Measurements from ENCODE around the gene GASK1A. TPM values are rescaled to one million over a fixed set of nuclear protein-coding genes. Genes with fewer than 3 reads are reported as not detected.

Gene GASK1A
- total and polyA plus RNA-seq, 2 donors (not counting 3 experiments of a cell fraction or from before 2014, with no cell fraction given), result 0.04 TPM; not detected in 1

DNA sequence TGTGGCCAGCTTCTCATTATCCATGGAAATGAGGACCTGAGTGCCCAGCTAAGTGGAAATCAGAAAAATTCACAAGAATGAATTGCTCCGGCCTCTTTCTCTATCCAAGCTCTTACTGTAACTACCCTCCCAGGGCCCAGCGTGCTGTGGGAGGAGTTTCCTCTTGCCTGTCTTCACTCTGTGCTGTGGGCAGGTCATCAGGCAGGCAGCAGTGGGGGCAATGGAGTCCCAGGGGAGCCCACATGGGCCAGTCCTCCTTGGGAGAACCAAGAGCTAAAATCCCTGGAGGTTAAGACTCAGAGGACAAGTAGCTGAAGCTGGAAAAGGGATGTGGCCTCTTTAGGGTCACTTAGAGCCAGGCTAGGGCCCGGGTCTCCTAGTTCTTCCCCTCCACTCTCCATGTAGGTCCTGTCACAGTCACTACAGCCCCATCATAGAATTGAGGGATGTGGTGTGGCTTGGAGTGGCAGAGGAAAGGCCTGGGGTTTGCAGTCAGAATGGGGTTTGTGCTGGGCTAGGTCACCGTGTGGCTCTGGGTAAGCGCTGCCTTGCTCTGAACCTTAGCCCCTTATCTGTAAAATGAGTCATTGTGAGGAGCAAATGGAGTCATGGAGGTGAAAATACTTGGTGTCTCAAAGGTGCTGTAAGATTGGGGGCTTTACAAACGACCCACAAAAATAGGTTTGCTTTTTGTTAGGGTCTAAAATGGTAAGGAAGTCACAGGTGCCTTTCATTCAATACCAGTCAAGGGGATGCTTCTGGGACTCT, 3.7 kb downstream of the GASK1A start:
- dilution Hi-C loops (cut with MboI; ENCODE audit: extremely low pct_ligation_motif_present, low sequenced_read_pairs), result no loop called here
- no peaks in the 10 kb centered on the region for H3K79me2 ChIP-seq (ENCODE audit: control insufficient read depth, insufficient read depth, low read length)
- DNase-seq (ENCODE audit: low read depth, low spot score), result no peak
- H3K27me3 ChIP-seq (ENCODE audit: control insufficient read depth in 2 of 2, insufficient read depth in 2 of 2, low read length in 2 of 2), result peaks cover 38 to 42% of the 10 kb centered on the region in 2 experiments
- ChIA-PET POLR2A (no interaction called here), CTCF (interaction anchor here (1.0 to 3.3 kb wide), 2 partner anchors 17 to 21 kb away, joined by 3 to 17 read pairs; no protein-coding TSS in a partner anchor)
- H3K36me3 ChIP-seq (ENCODE audit: control insufficient read depth in 2 of 2, extremely low read depth in 1 of 2, insufficient read depth in 2 of 2, low read length in 2 of 2), result no peaks in the 10 kb centered on the region
- no peaks in the 10 kb centered on the region for H3K9me3 ChIP-seq (replicated peaks; ENCODE audit: control insufficient read depth, insufficient read depth, low read length)
- H3K4me1 ChIP-seq (ENCODE audit: control insufficient read depth, extremely low read depth, insufficient read depth, low read length), result peaks cover 3% of the 10 kb centered on the region
- H2AFZ ChIP-seq (ENCODE audit: low read depth, low read length), result no peak overlapping the region
- BruUV-seq (replicated peaks), result no TSS peak
- no peak for FAIRE-seq
- TF ChIP-seq POLR2AphosphoS5 (IDR thresholded peaks at IDR 0.05; ENCODE audit: insufficient read depth, low read depth, low read length) (no peak), GATA2 (IDR thresholded peaks at IDR 0.05; ENCODE audit: insufficient read depth, insufficient read length, low read depth, low read length) (no peak), POLR2A (IDR thresholded peaks at IDR 0.05; ENCODE audit: low read depth, low read length) (no peak), FOS (IDR thresholded peaks at IDR 0.05; ENCODE audit: borderline replicate concordance, insufficient read depth, low read length) (no peak), EZH2 (IDR thresholded peaks at IDR 0.05; ENCODE audit: borderline replicate concordance, low read depth, low read length, severe bottlenecking) (no peak), JUN (IDR thresholded peaks at IDR 0.05; ENCODE audit: borderline replicate concordance, insufficient read depth, insufficient read length, low read depth) (no peak), MYC (IDR thresholded peaks at IDR 0.05; ENCODE audit: low read depth, low read length) (no peak)
- TF ChIP-seq, protein P1, sequence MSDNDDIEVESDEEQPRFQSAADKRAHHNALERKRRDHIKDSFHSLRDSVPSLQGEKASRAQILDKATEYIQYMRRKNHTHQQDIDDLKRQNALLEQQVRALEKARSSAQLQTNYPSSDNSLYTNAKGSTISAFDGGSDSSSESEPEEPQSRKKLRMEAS (IDR thresholded peaks at IDR 0.05; ENCODE audit: insufficient read depth, insufficient read length), result no peak
- TF ChIP-seq, protein P2, sequence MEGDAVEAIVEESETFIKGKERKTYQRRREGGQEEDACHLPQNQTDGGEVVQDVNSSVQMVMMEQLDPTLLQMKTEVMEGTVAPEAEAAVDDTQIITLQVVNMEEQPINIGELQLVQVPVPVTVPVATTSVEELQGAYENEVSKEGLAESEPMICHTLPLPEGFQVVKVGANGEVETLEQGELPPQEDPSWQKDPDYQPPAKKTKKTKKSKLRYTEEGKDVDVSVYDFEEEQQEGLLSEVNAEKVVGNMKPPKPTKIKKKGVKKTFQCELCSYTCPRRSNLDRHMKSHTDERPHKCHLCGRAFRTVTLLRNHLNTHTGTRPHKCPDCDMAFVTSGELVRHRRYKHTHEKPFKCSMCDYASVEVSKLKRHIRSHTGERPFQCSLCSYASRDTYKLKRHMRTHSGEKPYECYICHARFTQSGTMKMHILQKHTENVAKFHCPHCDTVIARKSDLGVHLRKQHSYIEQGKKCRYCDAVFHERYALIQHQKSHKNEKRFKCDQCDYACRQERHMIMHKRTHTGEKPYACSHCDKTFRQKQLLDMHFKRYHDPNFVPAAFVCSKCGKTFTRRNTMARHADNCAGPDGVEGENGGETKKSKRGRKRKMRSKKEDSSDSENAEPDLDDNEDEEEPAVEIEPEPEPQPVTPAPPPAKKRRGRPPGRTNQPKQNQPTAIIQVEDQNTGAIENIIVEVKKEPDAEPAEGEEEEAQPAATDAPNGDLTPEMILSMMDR (IDR thresholded peaks at IDR 0.05; ENCODE audit: extremely low read depth in 1 of 2, insufficient read depth in 1 of 2, low read depth in 1 of 2, low read length in 2 of 2), result no peak
- no peak overlapping the region for H3K27ac ChIP-seq (ENCODE audit: insufficient read depth, low read depth, low read length)
- H4K20me1 ChIP-seq (replicated peaks; ENCODE audit: control insufficient read depth, extremely low read depth, insufficient read depth, low read length), result no peaks in the 10 kb centered on the region
- intact Hi-C loops (cut with micrococcal nuclease), result no loop called here
- H3K4me3 ChIP-seq (replicated peaks in 1 of 3; ENCODE audit: insufficient read depth in 1 of 3, low read depth in 1 of 3, low read length in 3 of 3), result no peak overlapping the region
- no peak overlapping the region for H3K9ac ChIP-seq (replicated peaks; ENCODE audit: extremely low read depth, insufficient read depth, low read length)
- H3K4me2 ChIP-seq (ENCODE audit: insufficient read depth, low read length), result no peak overlapping the region
- no peaks in the 10 kb centered on the region for H3K9me1 ChIP-seq (replicated peaks; ENCODE audit: control insufficient read depth, extremely low read depth, insufficient read depth, low read length)

Measured in endothelial cell of umbilical vein (primary cell).